Smooth muscle cell (in vitro differentiated cells): ENCODE results near the gene ROR1. TPM values are rescaled to one million over a fixed set of nuclear protein-coding genes. Genes with fewer than 3 reads are reported as not detected.

Experiments
- DNase-seq: peaks from one replicate; lab custom pipeline; 2025; ENCODE audit not compliant: unreplicated experiment; lab: John Stamatoyannopoulos, UW
- H2AFZ ChIP-seq: fragments of 200-600 bp; sonication (generic); 2 replicates; pipeline ENCODE4 v1.6.0; 2016; ENCODE audit warnings: antibody characterized with exemption, low read depth, mild to moderate bottlenecking
- H3F3A ChIP-seq: fragments of 200-600 bp; sonication (generic); 2 replicates; pipeline ENCODE4 v1.6.0; 2017; ENCODE audit warnings: antibody characterized with exemption, low read depth
- H3K27ac ChIP-seq: fragments of 200-600 bp; sonication (generic); 2 replicates; pipeline ENCODE4 v1.5.1; 2016; ENCODE audit warnings: low read depth, mild to moderate bottlenecking
- H3K27me3 ChIP-seq: fragments of 200-600 bp; sonication (generic); 2 replicates; pipeline ENCODE4 v1.6.1; 2016; ENCODE audit warnings: low read depth, mild to moderate bottlenecking
- H3K36me3 ChIP-seq: fragments of 200-600 bp; sonication (generic); 2 replicates; pipeline ENCODE4 v1.5.1; 2016; ENCODE audit warnings: low read depth
- H3K4me1 ChIP-seq: fragments of 200-600 bp; sonication (generic); 2 replicates; pipeline ENCODE4 v1.5.1; 2016; ENCODE audit warnings: low read depth
- H3K4me2 ChIP-seq: fragments of 200-600 bp; sonication (generic); 2 replicates; pipeline ENCODE4 v1.6.0; 2016; ENCODE audit warnings: mild to moderate bottlenecking
- H3K4me3 ChIP-seq: fragments of 200-600 bp; sonication (generic); 2 replicates; pipeline ENCODE4 v1.5.1; 2016; ENCODE audit warnings: mild to moderate bottlenecking
- H3K79me2 ChIP-seq: fragments of 200-600 bp; sonication (generic); 2 replicates; pipeline ENCODE4 v1.6.0; 2016; ENCODE audit warnings: low read depth, mild to moderate bottlenecking
- H3K9ac ChIP-seq: fragments of 200-600 bp; sonication (generic); 2 replicates; pipeline ENCODE4 v1.6.0; 2016; ENCODE audit warnings: low read depth
- H3K9me3 ChIP-seq: fragments of 200-600 bp; sonication (generic); replicated peaks from 2 replicates; pipeline ENCODE4 v1.5.1; 2016; ENCODE audit warnings: low read depth
- H4K20me1 ChIP-seq: fragments of 200-600 bp; sonication (generic); 2 replicates; pipeline ENCODE4 v1.6.0; 2016; ENCODE audit warnings: low read depth
- CTCF ChIP-seq: fragments of 200-600 bp; sonication (generic); IDR thresholded peaks from 2 replicates; pipeline ENCODE4 v1.5.1; 2017; ENCODE audit warnings: borderline replicate concordance, mild to moderate bottlenecking, antibody characterized with exemption; ENCODE audit not compliant: insufficient read depth, poor library complexity, severe bottlenecking
- WGBS: methylation state at CpG from one replicate; pipeline ENCODE4 v1.1.7; 2016; ENCODE audit warnings: low lambda C conversion rate; 5-methylcytosine and 5-hydroxymethylcytosine counted together
- polyA plus RNA-seq: library from polyadenylated mRNA; unstranded; fragments of >200 nt; fragmentation: Nextera tagmentation; extraction: Ambion mirVana; gene quantifications from 2 replicates; pipeline ENCODE4 v1.2.1, GENCODE V29; 2016
- total RNA-seq: library from RNA; depleted of rRNA; stranded (reverse); fragments of >200 nt; gene quantifications from 2 replicates; pipeline ENCODE4 v1.2.3, GENCODE V29; 2014

The ROR1 gene
- total and polyA plus RNA-seq, 2 experiments from 2014 or later = 3.3 to 7.2 TPM

GRCh38 chr1:64203420-64203819 lies 429.6 kb downstream of the ROR1 start, which contains the start of gene UBE2U:
UBE2U (plus strand) TSS chr1:64203623; CDS start chr1:64204051, 428 bp downstream.
- 94% methylated on average over 23 of the region's 23 CpGs for WGBS
- no peak for TF ChIP-seq CTCF
- Histone ChIP-seq H3K36me3 (no peaks in the 10 kb centered on the region), H3K27ac (no peak within 1 kb of the TSS), H2AFZ (no peak within 1 kb of the TSS), H3K4me3 (no peak within 1 kb of the TSS), H3K27me3 (no peaks in the 10 kb centered on the region), H3K9ac (no peak within 1 kb of the TSS), H3K79me2 (no peaks in the 10 kb centered on the region), H4K20me1 (no peaks in the 10 kb centered on the region), H3K4me1 (no peaks in the 10 kb centered on the region), H3F3A (no peaks in the 10 kb centered on the region), H3K4me2 (no peak within 1 kb of the TSS), H3K9me3 (no peaks in the 10 kb centered on the region)
- DNase-seq = no peak

- Histone ChIP-seq H2AFZ (no peak overlapping the region), H3K9ac (no peak overlapping the region), H3K27ac (no peak overlapping the region), H4K20me1 (no peaks in the 10 kb centered on the region), H3F3A (no peaks in the 10 kb centered on the region), H3K36me3 (no peaks in the 10 kb centered on the region), H3K27me3 (no peaks in the 10 kb centered on the region), H3K4me1 (no peaks in the 10 kb centered on the region), H3K79me2 (no peaks in the 10 kb centered on the region), H3K4me3 (no peak overlapping the region), H3K4me2 (no peak overlapping the region), H3K9me3 (no peaks in the 10 kb centered on the region)
- no peak for TF ChIP-seq CTCF
- 71% methylated on average over 2 of the region's 2 CpGs for WGBS
- DNase-seq = no peak
Measured at GRCh38 chr1:64209221-64209620, 435.4 kb downstream of the ROR1 start.

- H3K27me3 ChIP-seq = no peaks in the 10 kb centered on the region
- H3K27ac ChIP-seq = no peak overlapping the region
- no peak for DNase-seq
- no peak for TF ChIP-seq CTCF
- no peaks in the 10 kb centered on the region for H3K9me3 ChIP-seq
- no peaks in the 10 kb centered on the region for H3K36me3 ChIP-seq
- H4K20me1 ChIP-seq = no peaks in the 10 kb centered on the region
- H3F3A ChIP-seq = no peaks in the 10 kb centered on the region
- no peaks in the 10 kb centered on the region for H3K4me1 ChIP-seq
- H3K4me3 ChIP-seq = no peak overlapping the region
- no peaks in the 10 kb centered on the region for H3K79me2 ChIP-seq
- H3K4me2 ChIP-seq = no peak overlapping the region
- H3K9ac ChIP-seq = no peak overlapping the region
- H2AFZ ChIP-seq = no peak overlapping the region
Measured at GRCh38 chr1:64212031-64212430, 438.2 kb downstream of the ROR1 start.

- Histone ChIP-seq H3K4me2 (no peak overlapping the region), H3K79me2 (no peaks in the 10 kb centered on the region), H3K4me3 (no peak overlapping the region), H3K27ac (no peak overlapping the region), H3F3A (no peaks in the 10 kb centered on the region), H4K20me1 (no peaks in the 10 kb centered on the region), H3K9ac (no peak overlapping the region), H3K36me3 (no peaks in the 10 kb centered on the region), H3K9me3 (no peaks in the 10 kb centered on the region), H3K4me1 (no peaks in the 10 kb centered on the region), H2AFZ (no peak overlapping the region), H3K27me3 (no peaks in the 10 kb centered on the region)
- no peak for TF ChIP-seq CTCF
- 92% methylated on average over 3 of the region's 3 CpGs for WGBS
- DNase-seq = no peak
Measured at GRCh38 chr1:64215576-64215975, 441.8 kb downstream of the ROR1 start.
